Duodenal mucosa (tissue), 2 donors: ENCODE results near the gene PRELP.

Experiments used
- H3K27ac ChIP-seq: one replicate; pipeline ENCODE4 v1.7.0; 2013; ENCODE audit warnings: low read depth, low read length
- H3K27me3 ChIP-seq, 2 donors: one replicate each; pipeline ENCODE4 v1.7.0; 2013; ENCODE audit warnings: low read length in 2 of 2, control low read depth in 1 of 2; ENCODE audit not compliant: insufficient read depth in 2 of 2, control insufficient read depth in 1 of 2
- H3K36me3 ChIP-seq, 2 donors: one replicate each; pipeline ENCODE4 v1.7.0; 2013; ENCODE audit warnings: low read length in 2 of 2, control low read depth in 1 of 2; ENCODE audit not compliant: insufficient read depth in 2 of 2, control insufficient read depth in 1 of 2
- H3K4me1 ChIP-seq, 2 donors: one replicate each; pipeline ENCODE4 v1.7.0; 2013; ENCODE audit warnings: low read length in 2 of 2, control low read depth in 1 of 2; ENCODE audit not compliant: insufficient read depth in 2 of 2, control insufficient read depth in 1 of 2
- H3K4me3 ChIP-seq, 2 donors: one replicate each; pipeline ENCODE4 v1.7.0; 2013; ENCODE audit warnings: low read length in 2 of 2, low read depth in 1 of 2
- H3K9ac ChIP-seq, 2 donors: one replicate each; pipeline ENCODE4 v1.7.0; 2013; ENCODE audit warnings: low read length in 2 of 2, low read depth in 1 of 2
- H3K9me3 ChIP-seq, 2 donors: one replicate each; pipeline ENCODE4 v1.7.0; 2013; ENCODE audit warnings: low read length in 2 of 2, control low read depth in 1 of 2; ENCODE audit not compliant: control insufficient read depth in 1 of 2

PRELP gene

GRCh38 chr1:203486618-203487370 lies 11.2 kb downstream of the PRELP start:
- H3K9ac ChIP-seq = peak overlapping the region in 1 of 2 donors; percentile 50
- no peaks in the 10 kb centered on the region for H3K9me3 ChIP-seq
- H3K4me1 ChIP-seq = peaks cover 0 to 7% of the 10 kb centered on the region in 2 donors
- H3K4me3 ChIP-seq = peak overlapping the region in 1 of 2 donors; percentile 67
- peak overlapping the region; percentile 17 for H3K27ac ChIP-seq
- H3K36me3 ChIP-seq = no peaks in the 10 kb centered on the region
- no peaks in the 10 kb centered on the region for H3K27me3 ChIP-seq

GRCh38 chr1:203488539-203488938 lies 12.9 kb downstream of the PRELP start:
- no peak overlapping the region for H3K4me3 ChIP-seq
- peaks cover 0 to 3% of the 10 kb centered on the region in 2 donors for H3K27me3 ChIP-seq
- H3K9me3 ChIP-seq = no peaks in the 10 kb centered on the region
- H3K27ac ChIP-seq = no peak overlapping the region
- no peaks in the 10 kb centered on the region for H3K36me3 ChIP-seq
- H3K9ac ChIP-seq = no peak overlapping the region
- H3K4me1 ChIP-seq = peaks cover 0 to 7% of the 10 kb centered on the region in 2 donors

DNA sequence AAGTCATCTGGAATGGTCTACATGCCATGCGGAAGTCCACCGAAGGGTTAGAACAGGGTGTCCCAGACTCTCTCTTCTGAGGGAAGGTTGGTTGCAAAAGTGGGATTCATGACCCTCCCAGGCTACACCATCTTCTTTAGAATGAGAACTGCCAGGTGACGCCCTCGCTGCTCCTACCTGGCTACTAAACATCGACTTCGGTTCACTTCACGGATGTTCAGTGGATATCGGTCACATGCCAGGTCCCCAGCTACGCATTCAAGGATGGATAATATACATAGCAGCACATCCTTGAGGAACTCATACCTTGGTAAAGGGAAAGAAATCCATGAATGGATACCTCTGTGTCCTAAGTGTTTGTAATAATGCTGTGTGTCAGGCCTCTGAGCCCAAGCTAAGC lies 15.0 kb downstream of the PRELP start:
- H3K36me3 ChIP-seq = no peaks in the 10 kb centered on the region
- peaks cover 0 to 3% of the 10 kb centered on the region in 2 donors for H3K27me3 ChIP-seq
- no peak overlapping the region for H3K27ac ChIP-seq
- H3K4me1 ChIP-seq = peaks cover 0 to 7% of the 10 kb centered on the region in 2 donors
- H3K9me3 ChIP-seq = no peaks in the 10 kb centered on the region
- no peak overlapping the region for H3K9ac ChIP-seq
- H3K4me3 ChIP-seq = no peak overlapping the region

GRCh38 chr1:203491664-203492063 lies 16.1 kb downstream of the PRELP start:
- Histone ChIP-seq H3K27ac (no peak overlapping the region), H3K4me1 (peaks cover 0 to 7% of the 10 kb centered on the region in 2 donors), H3K4me3 (no peak overlapping the region), H3K9me3 (no peaks in the 10 kb centered on the region), H3K36me3 (no peaks in the 10 kb centered on the region), H3K27me3 (peaks cover 0 to 3% of the 10 kb centered on the region in 2 donors), H3K9ac (no peak overlapping the region)

GRCh38 chr1:203492082-203492747 lies 16.6 kb downstream of the PRELP start:
- H3K9me3 ChIP-seq = no peaks in the 10 kb centered on the region
- H3K27me3 ChIP-seq = peaks cover 0 to 3% of the 10 kb centered on the region in 2 donors
- no peak overlapping the region for H3K4me3 ChIP-seq
- peaks cover 0 to 7% of the 10 kb centered on the region in 2 donors for H3K4me1 ChIP-seq
- H3K27ac ChIP-seq = no peak overlapping the region
- no peak overlapping the region for H3K9ac ChIP-seq
- no peaks in the 10 kb centered on the region for H3K36me3 ChIP-seq

DNA sequence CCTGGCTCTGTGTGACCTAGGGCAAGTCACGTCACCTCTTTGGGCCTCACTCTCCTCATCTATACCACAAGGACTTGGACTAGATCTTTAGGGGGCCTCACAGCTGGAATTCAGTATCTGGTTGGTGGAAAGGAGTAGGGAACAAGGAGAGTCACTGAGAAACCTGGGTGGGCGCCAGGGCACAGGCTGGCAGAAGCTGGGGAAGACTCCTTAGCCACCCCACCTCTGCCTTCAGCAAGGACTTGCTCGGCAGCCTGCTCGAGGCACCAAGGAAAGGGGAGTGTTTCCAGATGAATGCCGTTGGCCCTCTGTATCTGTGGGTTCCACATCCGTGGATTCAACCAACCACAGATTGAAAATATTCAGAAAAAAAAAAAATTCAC lies 17.1 kb downstream of the PRELP start:
- no peak overlapping the region for H3K27ac ChIP-seq
- H3K4me1 ChIP-seq = peaks cover 0 to 4% of the 10 kb centered on the region in 2 donors
- H3K36me3 ChIP-seq = no peaks in the 10 kb centered on the region
- peaks cover 0 to 3% of the 10 kb centered on the region in 2 donors for H3K27me3 ChIP-seq
- H3K9ac ChIP-seq = no peak overlapping the region
- H3K4me3 ChIP-seq = no peak overlapping the region
- H3K9me3 ChIP-seq = no peaks in the 10 kb centered on the region

DNA sequence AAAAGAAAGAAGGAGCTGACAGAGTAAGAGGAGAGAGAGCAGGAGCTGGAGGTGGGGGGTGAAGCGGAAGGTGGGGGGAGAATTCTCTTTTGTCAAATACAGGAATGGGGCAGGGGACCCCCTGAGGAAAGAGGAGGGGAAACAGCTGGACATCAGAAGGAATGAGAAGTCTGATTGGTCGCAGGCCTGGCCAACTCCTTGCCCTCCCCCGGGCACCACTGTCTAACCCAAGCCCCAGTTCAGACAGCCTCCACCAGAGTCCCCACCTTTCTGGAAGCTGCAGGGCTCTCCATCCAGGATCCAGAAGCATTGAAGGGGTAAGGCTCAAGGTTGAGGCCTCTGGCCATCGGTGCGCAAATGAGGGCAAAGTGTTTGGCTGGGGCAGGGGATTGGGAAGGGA lies 18.3 kb downstream of the PRELP start, which contains the start of gene OPTC:
Gene OPTC, plus strand, starts transcription at position 253 of the 400 bp plus-strand sequence. CDS start 1,853 bp downstream, outside the sequence.
- Histone ChIP-seq H3K4me3 (no peak within 1 kb of the TSS), H3K36me3 (no peaks in the 10 kb centered on the region), H3K4me1 (no peaks in the 10 kb centered on the region), H3K9me3 (no peaks in the 10 kb centered on the region), H3K9ac (no peak within 1 kb of the TSS), H3K27me3 (peaks cover 0 to 3% of the 10 kb centered on the region in 2 donors), H3K27ac (no peak within 1 kb of the TSS)

GRCh38 chr1:203495845-203496244 lies 20.2 kb downstream of the PRELP start:
- no peaks in the 10 kb centered on the region for H3K4me1 ChIP-seq
- H3K27me3 ChIP-seq = peaks cover 0 to 3% of the 10 kb centered on the region in 2 donors
- no peaks in the 10 kb centered on the region for H3K36me3 ChIP-seq
- H3K27ac ChIP-seq = no peak overlapping the region
- no peak overlapping the region for H3K9ac ChIP-seq
- no peaks in the 10 kb centered on the region for H3K9me3 ChIP-seq
- no peak overlapping the region for H3K4me3 ChIP-seq

- Histone ChIP-seq H3K9me3 (no peaks in the 10 kb centered on the region), H3K27ac (no peak overlapping the region), H3K4me3 (no peak overlapping the region), H3K36me3 (no peaks in the 10 kb centered on the region), H3K9ac (no peak overlapping the region), H3K4me1 (no peaks in the 10 kb centered on the region), H3K27me3 (peaks cover 0 to 2% of the 10 kb centered on the region in 2 donors)
These were observed 21.7 kb downstream of the PRELP start for GRCh38 chr1:203497269-203497777.

- Histone ChIP-seq H3K36me3 (no peaks in the 10 kb centered on the region), H3K9ac (no peak overlapping the region), H3K4me3 (no peak overlapping the region), H3K27ac (no peak overlapping the region), H3K4me1 (no peaks in the 10 kb centered on the region), H3K9me3 (no peaks in the 10 kb centered on the region), H3K27me3 (no peaks in the 10 kb centered on the region)
These were observed 24.2 kb downstream of the PRELP start for GRCh38 chr1:203499643-203500278.
